Gastrocnemius medialis (tissue), 4 donors: ENCODE data around the gene ACBD6.

Experiments
- POLR2A ChIP-seq, 2 donors: fragments of 450-650 bp; IDR thresholded peaks; one replicate each; pipeline ENCODE4 v1.6.1; 2017; ENCODE audit warnings: antibody characterized with exemption in 2 of 2, mild to moderate bottlenecking in 2 of 2, moderate library complexity in 2 of 2
- TF ChIP-seq, protein P1 (sequence below), 5 experiments: fragments of 450-650 bp in 3 of 5; fragments of 200-600 bp in 2 of 5; sonication (generic) in 2 of 5; IDR thresholded peaks in 4 of 5; conservative IDR thresholded peaks in 1 of 5; 1 replicate in 4 of 5; 2 replicates in 1 of 5; pipeline ENCODE4 v1.5.1; 2016 to 2019; ENCODE audit warnings: antibody characterized with exemption in 5 of 5, mild to moderate bottlenecking in 3 of 5, moderate library complexity in 3 of 5

DNA sequence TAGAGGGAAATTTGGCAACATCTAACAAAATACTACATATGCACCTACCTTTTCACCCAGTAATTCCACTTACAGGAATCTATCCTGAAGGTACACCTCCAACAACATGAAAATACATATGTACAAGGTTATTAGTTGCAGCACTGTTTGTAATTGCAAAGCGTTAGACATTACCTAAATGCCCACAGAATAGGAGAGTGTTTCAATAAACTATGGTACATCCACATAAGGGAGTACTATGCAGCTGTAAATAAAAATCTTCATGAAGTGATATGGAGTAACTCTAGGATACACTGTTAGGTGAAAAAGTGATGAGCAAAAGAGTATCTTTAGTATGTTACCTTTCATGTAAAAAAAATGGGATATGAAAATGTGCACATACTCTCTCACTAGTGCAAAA is 126.1 kb downstream of the ACBD6 start:
- TF ChIP-seq, protein P1, sequence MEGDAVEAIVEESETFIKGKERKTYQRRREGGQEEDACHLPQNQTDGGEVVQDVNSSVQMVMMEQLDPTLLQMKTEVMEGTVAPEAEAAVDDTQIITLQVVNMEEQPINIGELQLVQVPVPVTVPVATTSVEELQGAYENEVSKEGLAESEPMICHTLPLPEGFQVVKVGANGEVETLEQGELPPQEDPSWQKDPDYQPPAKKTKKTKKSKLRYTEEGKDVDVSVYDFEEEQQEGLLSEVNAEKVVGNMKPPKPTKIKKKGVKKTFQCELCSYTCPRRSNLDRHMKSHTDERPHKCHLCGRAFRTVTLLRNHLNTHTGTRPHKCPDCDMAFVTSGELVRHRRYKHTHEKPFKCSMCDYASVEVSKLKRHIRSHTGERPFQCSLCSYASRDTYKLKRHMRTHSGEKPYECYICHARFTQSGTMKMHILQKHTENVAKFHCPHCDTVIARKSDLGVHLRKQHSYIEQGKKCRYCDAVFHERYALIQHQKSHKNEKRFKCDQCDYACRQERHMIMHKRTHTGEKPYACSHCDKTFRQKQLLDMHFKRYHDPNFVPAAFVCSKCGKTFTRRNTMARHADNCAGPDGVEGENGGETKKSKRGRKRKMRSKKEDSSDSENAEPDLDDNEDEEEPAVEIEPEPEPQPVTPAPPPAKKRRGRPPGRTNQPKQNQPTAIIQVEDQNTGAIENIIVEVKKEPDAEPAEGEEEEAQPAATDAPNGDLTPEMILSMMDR (IDR thresholded peaks at IDR 0.05 in 4 of 5, conservative IDR thresholded peaks at IDR 0.05 in 1 of 5) = no peak
- TF ChIP-seq POLR2A (IDR thresholded peaks at IDR 0.05) = no peak
